ENCODE results near the gene ZNF66.
"Not testable (repeated sequence)": the region's sequence is repeated elsewhere in the genome, so short reads cannot be mapped to it uniquely, and the experiment has no call there.

ZNF66 gene
- 7.5 to 18.5 (median 12.6) reads per million in 4 donors for total RNA-seq

DNA sequence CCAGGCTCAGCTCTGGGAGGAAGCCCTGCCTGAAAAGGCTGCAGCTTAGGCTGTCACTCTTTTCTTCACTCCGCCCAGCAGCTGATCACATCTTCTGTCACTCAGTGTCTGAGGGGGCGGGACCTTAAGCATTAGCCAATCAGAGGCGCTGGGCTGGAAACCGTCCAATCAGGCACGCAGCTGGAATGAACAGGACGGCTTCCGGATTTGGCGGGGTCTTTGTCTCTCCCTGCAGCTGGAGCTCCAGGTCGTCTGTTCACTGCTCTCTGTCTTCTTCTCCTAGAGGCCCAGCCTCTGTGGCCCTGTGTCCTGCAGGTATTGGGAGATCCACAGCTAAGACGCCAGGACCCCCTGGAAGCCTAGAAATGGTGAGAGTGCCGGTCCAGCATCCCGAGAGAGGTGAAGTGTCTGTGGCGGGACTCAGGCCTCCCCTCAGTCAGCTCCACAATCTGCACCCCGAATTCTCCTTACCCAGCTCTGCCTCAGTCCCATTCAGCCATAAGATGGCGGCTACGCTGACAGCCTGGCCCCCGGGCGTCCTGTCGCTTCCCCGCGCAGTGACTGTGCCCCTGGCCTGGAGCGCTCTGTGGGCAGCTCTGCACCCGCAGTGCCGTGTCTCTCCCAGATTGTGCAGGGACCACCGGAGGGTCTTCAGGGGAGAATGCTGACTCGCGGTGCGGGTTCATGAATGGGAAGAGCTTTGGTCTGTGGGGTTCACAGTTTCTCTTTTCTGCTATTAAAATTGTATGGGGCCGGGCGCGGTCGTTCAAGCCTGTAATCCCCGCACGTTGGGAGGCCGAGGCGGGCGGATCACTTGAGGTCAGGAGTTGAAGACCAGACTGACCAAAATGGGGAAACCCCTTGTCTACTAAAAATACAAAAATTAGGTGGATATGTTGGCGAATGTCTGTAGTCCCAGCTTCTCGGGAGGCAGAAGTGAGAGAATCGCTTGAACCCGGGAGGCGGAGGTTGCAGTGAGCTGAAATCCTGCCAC is at the start of gene ZNF66:
TSS of gene ZNF66 (plus strand) at position 222 of the 994 bp plus-strand sequence. CDS start at position 366, 144 bp downstream.
- DNase-seq: peak; percentile 81 to 95 (median 87)

- DNase-seq: not testable (repeated sequence)
Measured at GRCh38 chr19:20750169-20750568, 25.9 kb upstream of the ZNF66 start.

GRCh38 chr19:20752291-20752690 is 23.8 kb upstream of the ZNF66 start:
- not testable (repeated sequence) for DNase-seq

DNA sequence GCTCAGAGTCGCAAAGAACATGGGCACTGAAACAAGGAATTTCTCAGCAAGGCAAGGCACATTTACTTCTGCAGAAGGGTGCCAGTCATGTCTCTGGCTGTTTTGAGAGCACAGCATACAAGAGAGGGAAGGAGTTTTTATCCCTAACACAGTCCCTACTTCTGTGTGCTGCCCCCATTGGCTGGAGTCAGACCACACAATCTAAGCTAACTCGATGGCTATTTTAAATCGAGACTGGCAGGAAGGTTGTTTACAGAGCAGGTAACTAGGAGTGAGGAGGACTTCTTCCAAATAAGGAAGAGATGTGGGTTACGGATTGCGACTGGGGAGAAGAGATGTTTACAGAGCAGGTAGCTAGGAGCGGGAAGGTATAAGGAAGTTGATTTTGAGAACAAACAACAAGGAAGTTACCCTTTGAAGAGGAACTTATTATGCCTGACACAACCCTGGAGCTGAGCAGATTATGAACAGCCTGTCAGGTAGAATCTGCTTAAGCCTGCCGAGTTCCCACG is 6.8 kb upstream of the ZNF66 start:
- not testable (repeated sequence) for DNase-seq

DNA sequence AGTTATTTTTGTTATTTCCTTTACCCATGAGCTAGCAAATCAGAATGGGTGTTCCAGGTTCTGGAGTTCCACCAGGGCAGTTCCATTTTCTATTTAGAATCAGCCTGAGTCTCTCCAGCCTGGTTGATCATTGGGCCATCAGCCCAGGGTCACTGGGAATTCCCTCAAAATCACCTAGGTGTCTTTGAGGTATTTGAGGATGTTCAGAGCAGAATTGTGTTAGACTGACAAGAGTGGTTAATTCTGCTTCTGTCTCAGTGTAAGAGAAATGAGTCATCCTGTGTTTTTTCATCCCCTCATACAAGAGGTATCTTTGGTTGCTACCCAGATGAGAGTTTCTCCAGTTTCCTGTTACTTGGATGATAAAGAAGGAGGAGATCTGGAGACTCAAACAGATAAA is 11.7 kb downstream of the ZNF66 start:
- DNase-seq: no peak

DNA sequence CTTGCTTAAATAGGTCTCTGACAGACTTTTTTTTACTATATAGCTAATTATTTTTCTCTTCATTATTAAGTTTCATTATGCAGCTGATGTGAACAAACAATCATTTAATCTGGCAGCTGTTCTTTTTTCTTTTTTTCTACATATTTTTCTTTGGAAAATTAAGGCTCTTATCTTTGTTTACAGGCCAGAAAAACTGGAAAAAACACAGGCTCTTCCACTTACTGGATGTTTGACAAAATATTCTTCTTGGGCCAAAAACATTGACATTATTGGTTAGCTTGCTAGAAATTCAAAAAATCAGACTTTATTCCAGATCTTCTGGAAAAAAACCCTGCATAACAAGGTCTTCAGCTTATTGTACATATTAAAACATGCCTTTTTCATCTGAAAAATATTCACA is 15.7 kb downstream of the ZNF66 start:
- DNase-seq: no peak

GRCh38 chr19:20806311-20807262 is 30.5 kb downstream of the ZNF66 start:
- not testable (repeated sequence) for DNase-seq

DNA sequence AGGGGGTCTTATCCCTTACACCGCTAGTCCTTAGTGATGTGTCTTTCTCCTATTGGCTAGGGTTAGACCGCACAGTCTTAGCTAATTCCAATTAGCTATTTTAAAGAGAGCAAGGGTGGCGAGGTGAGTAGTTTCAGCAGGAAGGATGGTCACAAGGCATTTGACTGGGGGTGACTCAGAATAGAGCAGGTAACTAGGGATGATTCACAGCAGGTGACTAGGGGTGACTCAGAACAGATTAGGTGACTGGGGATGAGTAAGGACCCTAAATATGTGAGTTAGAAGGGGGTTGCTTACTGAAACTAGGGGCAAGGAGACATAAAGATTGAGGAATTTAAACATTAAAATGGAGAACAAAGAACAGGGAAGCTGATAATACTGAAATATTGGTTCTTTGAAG is 64.3 kb downstream of the ZNF66 start:
- no peak for DNase-seq

All from T-helper 1 cell (primary cell).